Colonic mucosa (tissue), 4 donors: Measurements from ENCODE around the gene NCOA5. TPM values are rescaled to one million over a fixed set of nuclear protein-coding genes. Genes with fewer than 3 reads are reported as not detected.

Experiments used
- DNase-seq: peaks from one replicate; pipeline ENCODE4 v3.0.0-alpha.2; 2020
- H3K27ac ChIP-seq: fragments of 200-600 bp; one replicate; pipeline ENCODE4 v1.8.0; 2021
- H3K27me3 ChIP-seq: fragments of 200-600 bp; one replicate; pipeline ENCODE4 v1.8.0; 2021
- H3K36me3 ChIP-seq: fragments of 200-600 bp; one replicate; pipeline ENCODE4 v1.8.0; 2021
- H3K4me1 ChIP-seq: fragments of 200-600 bp; one replicate; pipeline ENCODE4 v1.8.0; 2021; ENCODE audit warnings: mild to moderate bottlenecking
- H3K4me3 ChIP-seq: fragments of 200-600 bp; one replicate; pipeline ENCODE4 v1.8.0; 2021
- H3K9ac ChIP-seq, 2 donors: one replicate each; pipeline ENCODE4 v1.7.0; 2013; ENCODE audit warnings: control low read depth in 2 of 2, low read depth in 2 of 2, low read length in 2 of 2
- H3K9me3 ChIP-seq: fragments of 200-600 bp; one replicate; pipeline ENCODE4 v1.8.0; 2021
- intact Hi-C: fragments of 100-400 bp; cut with DNase I; formaldehyde crosslinking; loops from one replicate; pipeline ENCODE4 v1.14.1; 2022
- total RNA-seq, 2 donors: library from RNA; stranded (reverse); fragmentation: NEBNext Ultra II Directional in 1 of 2; extraction: Animal tissue kit (Norgen Biotek cat#: 25700) in 1 of 2; gene quantifications; one replicate each; pipeline ENCODE4 v1.2.1, GENCODE V29; 2021
- TF ChIP-seq, protein P1 (sequence below): fragments of 200-600 bp; IDR thresholded peaks from one replicate; pipeline ENCODE4 v1.8.0; 2022; ENCODE audit warnings: antibody characterized with exemption, mild to moderate bottlenecking
- donor health status: healthy.
- donor health status: DM: no; HTN: no; CAD: no.
- donor health status: DM: no; HTN: no; CAD: no.

NCOA5 gene
- total RNA-seq, 2 donors from 2014 or later: 20.4 to 32.1 TPM

- no peak for DNase-seq
- no peaks in the 10 kb centered on the region for H3K36me3 ChIP-seq
- TF ChIP-seq, protein P1, sequence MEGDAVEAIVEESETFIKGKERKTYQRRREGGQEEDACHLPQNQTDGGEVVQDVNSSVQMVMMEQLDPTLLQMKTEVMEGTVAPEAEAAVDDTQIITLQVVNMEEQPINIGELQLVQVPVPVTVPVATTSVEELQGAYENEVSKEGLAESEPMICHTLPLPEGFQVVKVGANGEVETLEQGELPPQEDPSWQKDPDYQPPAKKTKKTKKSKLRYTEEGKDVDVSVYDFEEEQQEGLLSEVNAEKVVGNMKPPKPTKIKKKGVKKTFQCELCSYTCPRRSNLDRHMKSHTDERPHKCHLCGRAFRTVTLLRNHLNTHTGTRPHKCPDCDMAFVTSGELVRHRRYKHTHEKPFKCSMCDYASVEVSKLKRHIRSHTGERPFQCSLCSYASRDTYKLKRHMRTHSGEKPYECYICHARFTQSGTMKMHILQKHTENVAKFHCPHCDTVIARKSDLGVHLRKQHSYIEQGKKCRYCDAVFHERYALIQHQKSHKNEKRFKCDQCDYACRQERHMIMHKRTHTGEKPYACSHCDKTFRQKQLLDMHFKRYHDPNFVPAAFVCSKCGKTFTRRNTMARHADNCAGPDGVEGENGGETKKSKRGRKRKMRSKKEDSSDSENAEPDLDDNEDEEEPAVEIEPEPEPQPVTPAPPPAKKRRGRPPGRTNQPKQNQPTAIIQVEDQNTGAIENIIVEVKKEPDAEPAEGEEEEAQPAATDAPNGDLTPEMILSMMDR: no peak
- no peaks in the 10 kb centered on the region for H3K9me3 ChIP-seq
- H3K4me1 ChIP-seq: peaks cover 22% of the 10 kb centered on the region
- peak overlapping the region; percentile 8 for H3K27ac ChIP-seq
- intact Hi-C loops: loop anchor here (2.0 kb wide), 1 partner anchor 66 kb away; no protein-coding TSS in a partner anchor
- H3K4me3 ChIP-seq: no peak overlapping the region
- H3K9ac ChIP-seq: no peak overlapping the region
- H3K27me3 ChIP-seq: no peaks in the 10 kb centered on the region
Measured at GRCh38 chr20:46087161-46087560, 2.6 kb downstream of the NCOA5 start.

GRCh38 chr20:46085179-46085851 is 4.4 kb downstream of the NCOA5 start:
- H3K9me3 ChIP-seq: no peaks in the 10 kb centered on the region
- H3K4me1 ChIP-seq: peaks cover 22% of the 10 kb centered on the region

DNA sequence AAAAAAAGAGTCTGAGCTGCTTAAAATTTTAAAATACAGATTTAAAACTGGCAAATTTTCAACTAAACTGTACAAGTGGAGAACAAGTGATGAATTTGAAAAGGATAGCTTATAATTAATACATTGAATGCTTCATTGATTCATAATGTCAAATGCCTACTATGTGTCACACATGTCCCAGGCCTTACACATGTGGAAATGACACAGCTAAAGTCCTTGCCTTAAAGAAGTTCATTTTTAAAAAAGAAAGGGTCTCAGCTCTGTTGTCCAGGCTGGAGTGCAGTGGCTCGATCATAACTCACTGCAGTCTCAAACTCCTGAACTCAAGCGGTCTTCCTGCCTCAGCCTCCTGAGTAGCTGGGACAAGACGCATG is 5.0 kb downstream of the NCOA5 start:
- no peak for DNase-seq
- peaks cover 22% of the 10 kb centered on the region for H3K4me1 ChIP-seq
- H3K9me3 ChIP-seq: no peaks in the 10 kb centered on the region
- no peak overlapping the region for H3K4me3 ChIP-seq
- H3K36me3 ChIP-seq: no peaks in the 10 kb centered on the region
- H3K9ac ChIP-seq: no peak overlapping the region
- H3K27ac ChIP-seq: peak overlapping the region; percentile 16
- TF ChIP-seq, protein P1: no peak
- intact Hi-C loops: no loop called here
- no peaks in the 10 kb centered on the region for H3K27me3 ChIP-seq

More at GRCh38 chr20:46085179-46085851, 4.4 kb downstream of the NCOA5 start:
- TF ChIP-seq, protein P1: no peak
- Histone ChIP-seq H3K27ac (peak overlapping the region; percentile 16), H3K36me3 (no peaks in the 10 kb centered on the region), H3K27me3 (no peaks in the 10 kb centered on the region), H3K4me3 (no peak overlapping the region), H3K9ac (no peak overlapping the region)
- peak; percentile 68 for DNase-seq
- intact Hi-C loops: no loop called here

- Histone ChIP-seq H3K9me3 (no peaks in the 10 kb centered on the region), H3K27ac (no peak overlapping the region), H3K27me3 (no peaks in the 10 kb centered on the region), H3K9ac (no peak overlapping the region), H3K4me1 (peaks cover 22% of the 10 kb centered on the region), H3K36me3 (no peaks in the 10 kb centered on the region), H3K4me3 (no peak overlapping the region)
- TF ChIP-seq, protein P1: no peak
- no peak for DNase-seq
- intact Hi-C loops: no loop called here
Measured at GRCh38 chr20:46083531-46084061, 6.2 kb downstream of the NCOA5 start.

DNA sequence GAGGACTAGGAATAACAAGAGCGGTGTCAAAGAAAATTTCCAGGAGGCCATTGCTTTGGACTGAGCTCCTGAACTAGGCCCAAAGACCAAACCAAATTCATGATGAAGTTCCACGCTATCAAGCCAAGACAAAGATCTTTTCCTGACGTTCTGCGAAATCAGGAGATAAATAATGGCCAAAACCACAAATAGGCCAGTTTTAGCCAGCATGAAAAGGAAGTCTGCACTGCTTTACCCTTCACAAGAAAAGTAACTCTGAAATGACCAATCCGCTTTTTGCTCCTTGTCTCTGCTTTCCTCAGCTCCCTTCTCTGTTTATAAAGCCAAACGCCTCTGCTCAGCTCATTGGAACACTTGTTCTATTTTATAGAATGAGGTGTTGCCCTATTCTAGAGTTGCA is 6.7 kb downstream of the NCOA5 start:
- Histone ChIP-seq H3K36me3 (no peaks in the 10 kb centered on the region), H3K27me3 (no peaks in the 10 kb centered on the region), H3K27ac (no peak overlapping the region), H3K4me3 (no peak overlapping the region), H3K9ac (no peak overlapping the region), H3K9me3 (no peaks in the 10 kb centered on the region), H3K4me1 (peaks cover 22% of the 10 kb centered on the region)
- intact Hi-C loops: no loop called here
- TF ChIP-seq, protein P1: no peak
- no peak for DNase-seq
